Mucosa of stomach (tissue), 1 donor: ENCODE measurements around the gene METTL2A.
A peak's percentile ranks its signal among the peaks of the same experiment; 100 is the strongest.
"Not testable (repeated sequence)": the region's sequence is repeated elsewhere in the genome, so short reads cannot be mapped to it uniquely, and the experiment has no call there.

ENCODE experiments used
- H3K27me3 ChIP-seq: one replicate; pipeline ENCODE4 v1.7.0; 2013; ENCODE audit warnings: mild to moderate bottlenecking, low read length; ENCODE audit not compliant: control insufficient read depth, insufficient read depth
- H3K36me3 ChIP-seq: one replicate; pipeline ENCODE4 v1.7.0; 2013; ENCODE audit warnings: low read length; ENCODE audit not compliant: control insufficient read depth, insufficient read depth
- H3K4me1 ChIP-seq: one replicate; pipeline ENCODE4 v1.7.0; 2013; ENCODE audit warnings: mild to moderate bottlenecking, low read length; ENCODE audit not compliant: control insufficient read depth, insufficient read depth
- H3K4me3 ChIP-seq: one replicate; pipeline ENCODE4 v1.7.0; 2013; ENCODE audit warnings: low read length
- H3K9ac ChIP-seq: one replicate; pipeline ENCODE4 v1.7.0; 2013; ENCODE audit warnings: mild to moderate bottlenecking, low read length, moderate library complexity
- H3K9me3 ChIP-seq: one replicate; pipeline ENCODE4 v1.7.0; 2013; ENCODE audit warnings: mild to moderate bottlenecking, low read length, moderate library complexity; ENCODE audit not compliant: control insufficient read depth
- donor health status: Pancreatic carcinoma.

Gene METTL2A

DNA sequence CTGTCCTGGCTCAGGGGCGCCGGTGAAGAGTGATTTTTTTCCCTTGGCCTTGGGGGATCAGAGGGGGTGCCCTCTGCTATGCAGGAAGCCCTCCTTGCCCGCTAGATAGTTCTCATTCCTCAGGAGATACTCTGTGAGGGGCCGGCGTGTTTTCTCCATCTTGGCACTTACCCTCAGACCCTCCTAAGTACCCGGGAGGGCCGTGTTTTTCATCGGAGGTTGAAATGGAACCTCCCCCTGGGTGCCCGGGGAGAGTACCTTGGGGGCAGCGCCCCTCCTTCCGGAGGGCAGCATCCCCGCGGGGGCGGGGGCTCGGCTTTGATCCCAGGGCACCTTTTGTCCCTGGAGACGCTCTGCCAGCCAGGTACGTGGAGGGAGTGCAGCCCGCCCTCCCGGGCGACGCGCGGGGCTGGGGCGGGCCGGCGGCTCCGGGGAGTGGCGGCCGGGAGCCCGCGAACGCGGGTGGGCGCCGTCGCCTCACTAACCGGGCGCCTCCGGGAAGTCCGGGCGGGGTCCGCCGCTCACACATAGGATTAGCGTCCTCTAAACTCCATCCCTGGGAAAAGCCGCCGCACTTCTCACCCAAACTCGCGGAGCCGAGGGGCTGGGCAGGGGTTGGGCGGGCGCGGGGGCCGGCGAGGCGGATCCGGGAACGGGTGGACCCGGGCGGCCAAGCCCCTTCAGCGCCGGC is 54.2 kb downstream of the METTL2A start:
- H3K9me3 ChIP-seq, H3K4me3 ChIP-seq, H3K27me3 ChIP-seq, H3K4me1 ChIP-seq, H3K36me3 ChIP-seq: not testable (repeated sequence)
- peak overlapping the region; percentile 69 for H3K9ac ChIP-seq

DNA sequence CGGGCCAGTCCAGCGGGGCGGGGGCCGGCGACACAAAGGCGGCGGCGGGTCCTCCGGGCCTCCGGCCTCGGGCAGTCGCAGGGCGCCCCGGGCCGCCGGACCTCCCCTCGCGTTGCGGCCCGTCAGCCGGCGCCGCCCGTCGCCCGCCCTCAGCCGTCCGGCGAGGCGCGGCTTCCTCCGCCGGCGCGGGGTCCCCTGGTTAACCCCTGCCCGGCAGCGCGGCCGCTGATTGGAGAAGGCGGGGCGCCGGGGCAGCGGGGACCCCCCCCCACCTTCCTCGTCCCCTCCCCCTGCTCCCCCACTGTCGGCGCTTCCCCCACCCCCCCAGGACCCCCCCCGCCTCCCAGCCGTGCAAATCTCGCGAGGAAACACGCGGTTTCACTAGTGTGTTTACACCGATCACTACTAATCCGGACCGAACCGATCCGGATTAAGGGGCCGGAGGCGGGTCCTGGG is 54.8 kb downstream of the METTL2A start, which contains the start of gene TLK2:
TLK2 (plus strand) TSS at position 402 of the 456 bp plus-strand sequence. CDS start 2,301 bp downstream, outside the sequence.
- Histone ChIP-seq H3K36me3 (no peaks in the 10 kb centered on the region), H3K4me3 (peak within 1 kb of the TSS; percentile 31), H3K4me1 (no peaks in the 10 kb centered on the region), H3K27me3 (no peaks in the 10 kb centered on the region), H3K9ac (peak within 1 kb of the TSS; percentile 80), H3K9me3 (no peaks in the 10 kb centered on the region)

DNA sequence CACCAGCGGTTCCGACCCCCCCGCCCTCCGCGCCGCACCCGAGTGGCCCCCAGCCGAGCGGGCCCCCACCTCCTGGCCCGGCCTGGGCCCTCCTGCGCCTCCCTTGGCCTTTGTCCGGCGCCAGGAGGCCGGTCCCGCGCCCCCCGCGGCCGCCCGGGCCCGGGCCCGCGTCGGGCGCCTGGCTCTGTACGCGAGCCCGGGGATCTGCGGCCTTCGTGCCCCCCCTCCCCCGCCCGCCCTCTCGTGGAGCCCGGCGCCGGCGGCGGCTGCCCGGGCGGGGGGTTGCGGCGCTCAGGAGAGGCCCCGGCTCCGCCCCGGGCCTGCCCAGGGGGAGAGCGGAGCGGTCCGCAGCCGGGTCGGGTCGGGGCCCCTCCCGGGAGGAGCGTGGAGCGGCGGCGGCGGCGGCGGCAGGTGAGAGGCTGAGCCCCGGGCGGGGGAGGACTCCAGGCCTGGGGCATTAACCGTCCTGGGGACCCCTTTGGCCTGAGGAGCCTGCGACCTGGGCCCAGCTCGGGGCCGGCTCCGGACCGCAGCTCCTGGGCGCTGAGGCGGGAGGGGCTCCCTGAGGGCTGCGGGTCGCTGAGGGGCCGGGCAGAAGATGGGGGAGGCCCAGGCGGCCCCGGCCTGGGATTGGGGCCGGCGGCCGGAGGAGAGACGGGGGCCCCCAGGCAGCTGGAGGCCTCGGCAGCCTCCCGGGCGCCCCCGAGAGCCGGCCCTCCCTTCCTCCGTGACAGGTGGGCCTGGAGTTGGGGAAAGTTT is 55.4 kb downstream of the METTL2A start:
- not testable (repeated sequence) for H3K9me3 ChIP-seq, H3K4me1 ChIP-seq, H3K27me3 ChIP-seq, H3K36me3 ChIP-seq
- Histone ChIP-seq H3K9ac (peak overlapping the region; percentile 80), H3K4me3 (peak overlapping the region; percentile 31)

DNA sequence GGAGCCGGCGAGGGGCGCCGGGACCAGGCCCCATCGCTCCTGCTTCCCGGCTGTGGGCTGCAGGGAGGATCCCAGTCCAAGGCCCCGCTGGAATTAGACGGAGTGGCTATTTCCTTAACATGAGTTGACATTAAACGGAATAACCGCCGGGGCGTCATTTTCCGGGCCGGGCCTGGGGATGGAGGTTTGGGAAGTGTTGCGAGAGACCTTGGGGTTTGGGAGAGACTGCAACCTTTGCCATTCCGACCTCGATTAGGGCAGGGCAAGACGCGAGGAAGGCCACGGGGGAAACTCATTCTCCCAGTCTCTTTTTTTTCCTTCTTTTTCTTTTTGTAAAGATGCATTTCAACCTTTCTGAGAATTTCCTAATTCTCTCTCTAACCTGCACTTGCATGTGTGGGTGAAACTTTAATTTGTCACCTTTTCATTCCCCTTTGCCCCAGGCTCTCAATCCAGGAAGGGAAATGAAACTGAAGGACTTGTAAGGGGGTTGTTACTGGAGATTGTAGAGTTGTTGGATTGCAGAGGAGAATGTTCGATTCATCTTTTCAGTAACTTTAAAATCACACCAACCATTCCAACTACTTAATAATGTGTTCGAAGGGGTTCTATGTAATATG is 56.1 kb downstream of the METTL2A start:
- H3K27me3 ChIP-seq, H3K36me3 ChIP-seq, H3K4me1 ChIP-seq, H3K9me3 ChIP-seq: not testable (repeated sequence)
- H3K9ac ChIP-seq = peak overlapping the region; percentile 80
- H3K4me3 ChIP-seq = peak overlapping the region; percentile 31

DNA sequence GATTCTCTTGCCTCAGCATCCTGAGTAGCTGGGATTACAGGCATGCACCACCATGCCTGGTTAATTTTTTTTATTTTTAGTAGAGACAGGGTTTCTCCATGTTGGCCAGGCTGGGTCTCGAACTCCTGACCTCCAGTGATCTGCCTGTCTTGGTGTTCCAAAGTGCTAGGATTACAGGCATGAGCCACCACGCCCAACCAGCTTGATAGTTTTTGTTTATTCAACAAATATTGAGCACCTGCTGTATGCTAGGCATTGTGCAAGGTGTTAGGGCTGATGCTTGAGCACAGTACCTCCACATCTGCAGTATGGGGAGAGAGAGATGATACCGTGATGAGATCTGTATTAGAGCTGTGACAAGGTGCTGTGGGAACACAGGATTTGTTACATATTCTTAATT is 58.9 kb downstream of the METTL2A start:
- not testable (repeated sequence) for H3K9me3 ChIP-seq, H3K27me3 ChIP-seq, H3K36me3 ChIP-seq, H3K4me3 ChIP-seq, H3K4me1 ChIP-seq, H3K9ac ChIP-seq

DNA sequence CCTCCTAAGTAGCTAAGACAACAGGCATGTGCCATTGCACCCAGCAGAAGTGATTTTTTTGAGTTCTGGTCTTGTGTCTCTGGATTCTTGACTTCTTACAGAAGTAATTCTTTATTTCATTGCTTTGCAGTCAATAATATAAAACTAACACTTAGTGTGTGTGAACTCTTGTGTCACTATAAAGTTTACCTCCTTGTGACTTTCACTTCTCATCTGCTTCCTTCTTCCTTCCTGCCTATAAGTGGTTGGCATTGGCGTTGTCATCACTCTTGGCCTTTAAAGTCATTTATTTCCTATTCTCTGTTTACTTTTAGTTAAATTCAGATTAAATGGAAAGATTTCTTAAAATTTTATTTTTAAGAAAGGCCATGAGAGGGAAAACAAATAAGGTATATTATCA is 67.3 kb downstream of the METTL2A start:
- H3K27me3 ChIP-seq, H3K4me3 ChIP-seq, H3K36me3 ChIP-seq, H3K9me3 ChIP-seq, H3K9ac ChIP-seq, H3K4me1 ChIP-seq: not testable (repeated sequence)

DNA sequence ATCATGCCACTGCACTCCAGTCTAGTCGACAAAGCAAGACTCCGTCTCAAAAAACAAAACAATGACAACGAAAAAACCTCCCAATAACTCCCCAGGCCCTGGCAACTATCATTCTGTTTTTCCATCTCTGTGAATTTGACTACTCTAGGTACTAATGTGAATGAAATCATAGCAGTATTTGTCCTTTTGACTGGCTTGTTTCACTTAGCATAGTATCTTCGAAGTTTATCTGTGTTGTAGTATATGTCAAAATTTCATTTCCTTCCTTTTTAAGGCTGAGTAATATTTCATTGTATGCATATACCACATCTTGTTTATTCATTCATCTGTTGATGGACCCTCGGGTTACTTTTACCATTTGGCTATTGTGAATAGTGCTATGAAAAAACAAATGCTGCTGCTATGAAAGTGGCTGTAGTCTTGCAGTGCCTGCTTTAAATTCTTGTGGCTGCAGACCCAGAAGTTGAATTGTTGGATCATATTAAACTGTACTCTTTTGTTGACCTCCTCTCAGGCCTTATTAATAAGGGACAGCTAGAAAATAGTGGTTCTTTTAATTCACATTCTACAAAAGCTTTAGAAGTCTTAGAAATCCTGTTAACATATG is 69.5 kb downstream of the METTL2A start:
- not testable (repeated sequence) for H3K9ac ChIP-seq, H3K36me3 ChIP-seq, H3K9me3 ChIP-seq, H3K27me3 ChIP-seq, H3K4me3 ChIP-seq, H3K4me1 ChIP-seq

DNA sequence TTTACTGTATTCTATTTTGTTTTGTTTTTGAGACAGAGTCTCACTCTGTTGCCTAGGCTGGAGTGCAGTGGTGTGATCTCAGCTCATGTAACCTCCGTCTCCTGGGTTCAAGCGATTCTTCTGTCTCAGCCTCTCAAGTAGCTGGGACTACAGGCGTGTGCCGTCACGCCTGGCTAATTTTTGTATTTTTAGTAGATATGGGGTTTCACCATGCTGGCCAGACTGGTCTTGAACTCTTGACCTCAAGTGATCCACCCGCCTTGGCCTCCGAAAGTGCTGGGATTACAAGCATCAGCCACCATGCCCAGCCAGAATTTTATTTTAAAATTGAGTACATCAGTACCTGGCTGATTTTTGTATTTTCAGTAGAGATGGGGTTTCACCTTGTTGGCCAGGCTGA is 70.4 kb downstream of the METTL2A start:
- H3K4me3 ChIP-seq, H3K36me3 ChIP-seq, H3K9ac ChIP-seq, H3K27me3 ChIP-seq, H3K9me3 ChIP-seq, H3K4me1 ChIP-seq: not testable (repeated sequence)

DNA sequence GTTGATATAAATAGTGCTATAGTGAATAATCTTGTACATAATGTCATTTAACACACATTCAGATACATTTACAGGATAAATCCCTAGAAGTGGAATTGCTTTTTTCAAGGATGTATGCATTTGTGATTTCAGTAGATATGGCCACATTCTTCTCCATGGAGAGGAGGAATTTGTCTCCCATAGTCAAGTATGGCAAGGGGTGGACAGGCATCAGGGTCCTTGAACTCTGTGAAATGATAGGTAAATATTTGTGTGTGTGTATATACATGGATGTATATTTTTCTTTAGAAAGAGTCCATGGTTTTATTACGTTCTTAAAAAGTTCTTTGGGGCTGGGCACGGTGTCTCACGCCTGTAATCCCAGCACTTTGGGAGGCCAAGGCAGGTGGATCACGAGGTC is 72.6 kb downstream of the METTL2A start:
- H3K36me3 ChIP-seq, H3K4me3 ChIP-seq, H3K9ac ChIP-seq, H3K9me3 ChIP-seq, H3K27me3 ChIP-seq, H3K4me1 ChIP-seq: not testable (repeated sequence)

DNA sequence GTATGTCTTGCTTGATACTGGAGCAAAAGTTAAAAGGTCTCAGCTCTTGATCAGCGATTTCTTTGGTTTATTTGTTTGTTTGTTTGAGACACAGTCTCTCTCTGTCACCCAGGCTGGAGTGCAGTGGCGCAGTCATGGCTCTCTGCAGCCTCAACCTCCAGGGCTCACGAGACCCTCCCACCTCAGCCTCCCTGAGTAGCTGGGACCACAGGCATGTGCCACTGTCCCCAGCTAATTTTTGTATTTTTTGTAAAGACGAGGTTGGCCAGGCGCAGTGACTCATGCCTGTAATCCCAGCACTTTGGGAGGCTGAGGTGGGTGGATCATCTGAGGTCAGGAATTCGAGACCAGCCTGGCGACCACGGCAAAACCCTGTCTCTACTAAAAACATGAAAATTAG is 75.1 kb downstream of the METTL2A start:
- not testable (repeated sequence) for H3K4me3 ChIP-seq, H3K27me3 ChIP-seq, H3K36me3 ChIP-seq

More for the DNA sequence above, 75.1 kb downstream of the METTL2A start:
- not testable (repeated sequence) for H3K4me1 ChIP-seq, H3K9me3 ChIP-seq, H3K9ac ChIP-seq
